ENCODE results near the gene HOXC10.

The HOXC10 gene

DNA sequence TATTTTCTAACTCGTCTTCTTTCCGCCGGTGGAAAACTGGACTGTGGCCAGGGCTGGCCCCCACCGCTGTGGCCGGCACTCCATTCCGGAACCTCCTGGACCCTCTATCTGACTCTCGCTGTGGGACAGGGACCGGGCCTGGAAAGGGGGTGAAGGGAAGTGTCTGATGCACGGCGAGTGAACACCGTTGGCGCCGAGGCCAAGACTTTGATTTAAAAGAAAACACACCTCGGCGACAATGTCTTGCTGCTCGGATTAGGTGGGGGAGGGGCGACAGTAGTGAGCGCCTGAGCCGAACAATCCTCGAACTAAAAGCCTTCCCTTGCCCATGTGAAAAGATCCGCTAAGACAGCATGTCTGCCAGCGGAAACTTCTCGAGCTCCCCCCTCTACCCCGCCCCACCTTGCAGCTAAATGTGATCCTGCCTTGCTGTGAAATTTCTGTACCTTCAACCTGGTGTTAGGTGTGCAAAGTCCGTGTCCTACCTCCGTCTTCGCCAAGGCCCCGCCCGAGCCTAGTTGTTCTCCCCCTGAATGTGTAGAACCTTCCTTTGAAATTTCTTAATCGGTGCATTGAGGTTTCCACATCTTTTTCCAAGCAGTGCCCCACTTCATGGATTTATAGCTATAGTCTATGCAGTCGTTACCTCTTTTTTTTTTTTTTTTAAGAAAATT, 9.3 kb upstream of the HOXC10 start:
- POLR2A ChIA-PET: interaction anchor here (0.6 to 1.7 kb wide), 4 partner anchors 8 to 28 kb away, joined by 4 to 5 read pairs (median 4); no protein-coding TSS in a partner anchor
- TF ChIP-seq, protein P1, sequence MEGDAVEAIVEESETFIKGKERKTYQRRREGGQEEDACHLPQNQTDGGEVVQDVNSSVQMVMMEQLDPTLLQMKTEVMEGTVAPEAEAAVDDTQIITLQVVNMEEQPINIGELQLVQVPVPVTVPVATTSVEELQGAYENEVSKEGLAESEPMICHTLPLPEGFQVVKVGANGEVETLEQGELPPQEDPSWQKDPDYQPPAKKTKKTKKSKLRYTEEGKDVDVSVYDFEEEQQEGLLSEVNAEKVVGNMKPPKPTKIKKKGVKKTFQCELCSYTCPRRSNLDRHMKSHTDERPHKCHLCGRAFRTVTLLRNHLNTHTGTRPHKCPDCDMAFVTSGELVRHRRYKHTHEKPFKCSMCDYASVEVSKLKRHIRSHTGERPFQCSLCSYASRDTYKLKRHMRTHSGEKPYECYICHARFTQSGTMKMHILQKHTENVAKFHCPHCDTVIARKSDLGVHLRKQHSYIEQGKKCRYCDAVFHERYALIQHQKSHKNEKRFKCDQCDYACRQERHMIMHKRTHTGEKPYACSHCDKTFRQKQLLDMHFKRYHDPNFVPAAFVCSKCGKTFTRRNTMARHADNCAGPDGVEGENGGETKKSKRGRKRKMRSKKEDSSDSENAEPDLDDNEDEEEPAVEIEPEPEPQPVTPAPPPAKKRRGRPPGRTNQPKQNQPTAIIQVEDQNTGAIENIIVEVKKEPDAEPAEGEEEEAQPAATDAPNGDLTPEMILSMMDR (IDR thresholded peaks at IDR 0.05; ENCODE audit: insufficient read depth, low read length, missing control alignments): no peak
- DNase-seq (ENCODE audit: low read depth, low spot score): no peak
- CTCF ChIA-PET: interaction anchor here (0.6 to 3.1 kb wide), 9 partner anchors 8 to 464 kb away, joined by 3 to 19 read pairs (median 6); partner anchors contain the start of gene HOXC10
- H3K4me3 ChIP-seq (ENCODE audit: low read depth, low read length): peak overlapping the region; percentile 76

DNA sequence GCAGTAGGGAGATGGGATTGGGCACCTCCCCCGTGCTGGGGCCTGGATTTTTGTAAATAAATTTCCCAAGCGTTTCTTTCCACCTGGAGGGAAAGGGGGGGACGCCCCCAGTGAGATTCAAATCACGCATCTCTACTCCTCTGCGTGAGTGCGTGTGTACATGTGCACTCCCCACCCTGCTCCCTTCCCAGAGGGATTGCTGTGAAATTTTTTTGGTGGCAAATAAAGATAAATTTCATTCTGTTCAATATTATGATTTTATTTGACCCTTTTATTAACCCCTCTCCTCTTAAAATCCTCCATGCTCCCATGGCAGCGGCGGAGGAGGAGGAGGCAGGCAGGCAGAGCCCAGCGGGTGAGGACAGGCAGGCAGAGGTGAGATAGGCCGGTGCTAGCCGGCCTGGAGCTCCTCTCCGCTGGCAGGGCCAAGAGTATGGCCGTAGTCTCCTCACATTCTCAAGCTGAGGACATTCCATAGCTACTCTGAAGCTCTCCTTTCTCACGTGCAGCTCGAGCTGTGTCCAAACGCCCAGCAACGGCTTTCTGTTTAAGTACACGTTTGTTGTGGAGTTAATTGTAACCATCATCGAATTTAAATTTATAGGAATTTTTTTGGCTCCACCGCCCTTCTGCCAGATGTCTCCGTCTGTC, 8.6 kb upstream of the HOXC10 start:
- ChIA-PET POLR2A (interaction anchor here (0.7 to 1.7 kb wide), 5 partner anchors 9 to 232 kb away, joined by 3 to 5 read pairs (median 4); no protein-coding TSS in a partner anchor), CTCF (interaction anchor here (0.6 to 3.1 kb wide), 10 partner anchors 9 to 463 kb away, joined by 3 to 19 read pairs (median 6); partner anchors contain the start of gene HOXC10)
- peak overlapping the region; percentile 76 for H3K4me3 ChIP-seq (ENCODE audit: low read depth, low read length)
- DNase-seq (ENCODE audit: low read depth, low spot score): no peak
- TF ChIP-seq, protein P1 (IDR thresholded peaks at IDR 0.05; ENCODE audit: insufficient read depth, low read length, missing control alignments): no peak

DNA sequence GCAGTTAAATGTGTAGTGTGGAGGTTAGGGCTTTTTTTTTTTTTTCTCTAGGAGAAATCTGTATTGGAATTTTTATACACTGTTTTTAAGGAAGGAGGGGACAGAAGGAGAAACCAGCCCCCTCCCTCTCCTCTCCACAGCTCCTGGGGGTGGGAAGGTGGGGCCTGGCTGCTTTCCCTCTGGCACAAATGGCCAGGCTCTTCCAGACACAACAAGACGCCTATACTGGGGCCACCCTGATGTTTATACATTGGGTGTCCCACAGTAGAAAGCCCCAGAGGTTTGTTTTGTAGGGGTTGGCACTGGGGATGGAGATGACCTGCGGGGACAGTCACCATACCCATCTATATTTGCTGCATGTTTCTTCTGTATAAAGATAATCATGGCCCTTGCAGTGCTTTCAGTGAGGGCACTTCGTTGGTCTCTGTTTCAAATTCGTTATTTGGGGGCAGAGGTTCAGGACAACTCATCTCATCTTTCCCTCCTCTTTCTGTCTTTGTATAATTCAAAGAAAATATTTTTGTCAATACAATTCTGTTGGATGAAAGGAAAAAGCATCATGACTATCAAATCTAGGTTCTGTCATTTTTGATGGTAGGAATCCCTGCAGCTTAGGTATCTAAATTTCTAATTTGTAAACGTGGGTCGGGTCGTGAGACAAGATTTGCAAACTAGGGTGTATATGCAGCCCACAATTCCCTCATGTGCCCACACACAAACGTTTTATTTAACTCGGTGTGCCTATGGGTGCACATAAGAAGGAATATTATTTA, 7.9 kb upstream of the HOXC10 start:
- POLR2A ChIA-PET: interaction anchor here (0.7 to 1.7 kb wide), 5 partner anchors 9 to 231 kb away, joined by 3 to 5 read pairs (median 4); no protein-coding TSS in a partner anchor
- CTCF ChIA-PET: interaction anchor here (1.0 to 3.1 kb wide), 10 partner anchors 8 to 275 kb away, joined by 3 to 19 read pairs (median 6); partner anchors contain the start of gene HOXC10
- no peak for DNase-seq (ENCODE audit: low read depth, low spot score)
- no peak overlapping the region for H3K4me3 ChIP-seq (ENCODE audit: low read depth, low read length)
- TF ChIP-seq, protein P1 (IDR thresholded peaks at IDR 0.05; ENCODE audit: insufficient read depth, low read length, missing control alignments): no peak

DNA sequence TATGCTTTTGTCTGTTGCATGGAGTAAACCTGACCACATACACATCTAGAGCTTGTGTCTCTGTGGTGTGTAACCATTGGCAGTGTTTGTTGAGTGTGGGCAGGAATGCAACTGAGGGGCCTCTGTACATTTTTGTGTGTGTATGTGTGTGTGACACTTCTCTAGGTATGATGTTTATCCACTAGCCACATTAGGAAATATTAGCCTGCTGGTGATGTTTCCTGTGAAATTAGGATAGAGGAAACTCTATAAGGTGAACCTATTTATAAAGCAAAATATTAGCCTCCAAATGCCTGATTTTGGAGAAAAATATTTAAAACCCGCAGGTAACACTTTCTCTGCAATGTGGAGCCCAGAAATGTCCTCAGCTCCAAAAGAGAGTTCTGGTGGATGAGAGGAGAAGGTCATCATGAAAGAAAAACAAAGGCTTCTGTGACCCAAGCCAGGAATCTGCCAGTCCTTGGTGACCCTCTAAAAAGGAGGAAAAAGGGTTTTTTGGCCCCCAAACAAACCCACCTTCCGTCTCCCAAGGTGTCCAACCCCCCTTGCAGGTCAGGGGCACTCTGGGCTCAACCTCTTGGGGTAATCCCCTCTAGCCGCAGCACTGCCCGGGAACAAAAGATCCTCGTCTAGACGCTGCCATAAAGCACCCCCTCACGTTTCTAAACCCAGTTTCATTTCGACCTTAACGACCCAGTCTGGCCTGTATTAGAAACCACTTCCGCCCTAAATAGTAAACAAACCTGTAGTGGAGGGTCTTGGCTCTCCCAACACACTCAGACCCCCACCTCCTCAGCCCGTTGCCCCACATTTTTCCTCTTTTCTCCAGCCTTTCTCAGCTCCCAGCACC, 7.1 kb upstream of the HOXC10 start:
- CTCF ChIA-PET: interaction anchor here (0.7 to 3.1 kb wide), 6 partner anchors 7 to 233 kb away, joined by 4 to 19 read pairs (median 8); partner anchors contain the start of gene HOXC10
- H3K4me3 ChIP-seq (ENCODE audit: low read depth, low read length): peak overlapping the region; percentile 31
- DNase-seq (ENCODE audit: low read depth, low spot score): no peak
- POLR2A ChIA-PET: no interaction called here
- TF ChIP-seq, protein P1 (IDR thresholded peaks at IDR 0.05; ENCODE audit: insufficient read depth, low read length, missing control alignments): no peak

DNA sequence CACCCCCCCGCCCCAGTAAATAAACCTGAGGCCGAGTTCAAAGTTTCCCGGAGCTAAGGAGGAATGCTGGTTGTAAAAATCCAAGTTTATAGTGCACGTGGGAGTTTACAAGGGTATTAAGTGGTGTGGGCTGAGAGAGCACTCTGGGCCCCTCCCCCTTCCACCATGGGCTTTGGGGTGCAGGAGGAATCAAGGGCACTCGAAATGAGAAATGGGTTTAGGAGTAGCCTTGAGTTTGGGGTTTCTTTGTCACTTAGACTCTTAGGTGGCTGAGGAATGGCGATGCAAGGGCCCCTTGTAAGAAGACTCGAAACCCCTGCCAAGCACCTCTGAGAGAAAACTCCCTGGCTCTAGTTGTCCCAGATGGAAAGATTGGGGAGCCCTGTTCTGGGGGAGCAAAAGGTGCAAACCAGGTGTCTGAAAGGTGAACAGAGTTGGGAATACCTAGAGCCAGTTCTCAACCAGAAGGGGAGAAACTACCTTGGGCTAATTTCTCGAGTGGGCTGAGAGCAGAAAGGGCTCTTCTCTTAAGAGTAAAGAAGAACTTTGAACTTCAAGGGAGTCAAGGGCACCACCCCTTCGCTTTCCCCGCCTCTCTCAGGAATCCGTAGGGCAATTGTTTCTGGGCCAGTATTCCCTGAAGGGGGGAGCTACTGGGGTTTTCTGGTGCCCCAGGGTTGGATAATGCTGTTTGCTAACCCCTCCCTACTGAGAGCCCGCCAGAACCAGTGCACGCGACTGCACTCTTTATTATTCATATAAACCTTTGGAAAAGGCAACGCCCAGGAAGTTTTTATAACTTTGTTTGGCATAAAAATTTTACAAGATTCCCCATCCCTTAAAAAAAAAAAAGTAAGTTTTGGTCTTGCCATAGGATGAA, 6.2 kb upstream of the HOXC10 start:
- ChIA-PET CTCF (interaction anchor here (0.7 to 3.6 kb wide), 5 partner anchors 229 to 235 kb away, joined by 4 to 23 read pairs (median 6); no protein-coding TSS in a partner anchor), POLR2A (interaction anchor here (0.7 kb wide), 1 partner anchor 10 kb away, joined by 3 read pairs; no protein-coding TSS in a partner anchor)
- TF ChIP-seq, protein P1 (IDR thresholded peaks at IDR 0.05; ENCODE audit: insufficient read depth, low read length, missing control alignments): no peak
- no peak for DNase-seq (ENCODE audit: low read depth, low spot score)
- H3K4me3 ChIP-seq (ENCODE audit: low read depth, low read length): no peak overlapping the region

All from AG04449 (cell line).